Measurements from ENCODE around the gene FUT1. TPM values are rescaled to one million over a fixed set of nuclear protein-coding genes. Genes with fewer than 3 reads are reported as not detected.

The FUT1 gene
- total and polyA plus RNA-seq, 9 of the 15 experiments (the other 6 are each of a cell fraction or from before 2014, with no cell fraction given) = 2.3 to 18.5 (median 8.8) TPM

DNA sequence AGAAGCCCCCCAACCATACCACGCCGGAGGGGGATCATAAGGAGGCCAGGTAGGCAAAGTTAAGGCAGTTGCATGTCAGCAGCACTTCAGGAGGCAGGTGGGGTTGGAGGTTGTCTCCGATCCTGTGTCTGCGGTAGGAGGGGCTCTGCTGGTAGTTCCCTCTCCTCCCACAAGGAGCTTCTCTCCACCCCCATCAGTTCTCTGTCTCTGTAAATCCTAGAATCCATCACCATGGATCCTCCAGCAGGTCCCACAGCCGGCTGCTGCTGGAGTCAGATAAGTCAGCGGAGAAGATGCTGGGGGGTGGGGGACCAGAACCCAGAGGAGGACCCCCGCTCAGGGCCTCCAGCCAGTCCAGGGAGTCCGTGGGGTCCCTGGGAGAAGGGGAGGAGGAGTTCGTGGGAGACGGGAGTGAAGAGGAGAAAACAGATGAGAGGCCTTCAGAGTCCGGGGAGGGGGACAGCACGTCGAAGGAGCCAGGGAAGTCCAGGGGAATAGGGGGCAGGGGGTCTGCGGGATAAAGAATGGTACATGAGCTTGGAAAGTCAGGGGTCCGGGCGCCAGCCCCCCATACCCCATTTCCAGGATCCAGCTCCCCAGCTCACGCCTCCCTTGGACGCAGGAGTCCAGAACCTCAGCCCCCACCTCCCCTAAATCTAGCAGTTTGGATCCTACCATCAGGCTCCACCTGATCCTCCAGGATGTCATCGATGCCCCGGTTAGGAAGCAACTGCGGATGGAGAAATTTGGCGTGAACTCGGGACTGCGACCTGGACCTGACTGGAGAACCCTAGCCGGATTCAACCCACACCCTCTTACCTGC is 39.2 kb downstream of the FUT1 start (continued):
- TF ChIP-seq, protein P1, sequence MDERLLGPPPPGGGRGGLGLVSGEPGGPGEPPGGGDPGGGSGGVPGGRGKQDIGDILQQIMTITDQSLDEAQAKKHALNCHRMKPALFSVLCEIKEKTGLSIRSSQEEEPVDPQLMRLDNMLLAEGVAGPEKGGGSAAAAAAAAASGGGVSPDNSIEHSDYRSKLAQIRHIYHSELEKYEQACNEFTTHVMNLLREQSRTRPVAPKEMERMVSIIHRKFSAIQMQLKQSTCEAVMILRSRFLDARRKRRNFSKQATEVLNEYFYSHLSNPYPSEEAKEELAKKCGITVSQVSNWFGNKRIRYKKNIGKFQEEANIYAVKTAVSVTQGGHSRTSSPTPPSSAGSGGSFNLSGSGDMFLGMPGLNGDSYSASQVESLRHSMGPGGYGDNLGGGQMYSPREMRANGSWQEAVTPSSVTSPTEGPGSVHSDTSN (CRISPR knock-in tag; IDR thresholded peaks at IDR 0.05; ENCODE audit: low read depth) = no peak
- TF ChIP-seq, protein P1 (tag; conservative IDR thresholded peaks at IDR 0.05; ENCODE audit: low read depth) = no peak
- TF ChIP-seq TBP (optimal IDR thresholded peaks at IDR 0.05; ENCODE audit: low read depth, low read length) = no peak
- TF ChIP-seq, protein P2, sequence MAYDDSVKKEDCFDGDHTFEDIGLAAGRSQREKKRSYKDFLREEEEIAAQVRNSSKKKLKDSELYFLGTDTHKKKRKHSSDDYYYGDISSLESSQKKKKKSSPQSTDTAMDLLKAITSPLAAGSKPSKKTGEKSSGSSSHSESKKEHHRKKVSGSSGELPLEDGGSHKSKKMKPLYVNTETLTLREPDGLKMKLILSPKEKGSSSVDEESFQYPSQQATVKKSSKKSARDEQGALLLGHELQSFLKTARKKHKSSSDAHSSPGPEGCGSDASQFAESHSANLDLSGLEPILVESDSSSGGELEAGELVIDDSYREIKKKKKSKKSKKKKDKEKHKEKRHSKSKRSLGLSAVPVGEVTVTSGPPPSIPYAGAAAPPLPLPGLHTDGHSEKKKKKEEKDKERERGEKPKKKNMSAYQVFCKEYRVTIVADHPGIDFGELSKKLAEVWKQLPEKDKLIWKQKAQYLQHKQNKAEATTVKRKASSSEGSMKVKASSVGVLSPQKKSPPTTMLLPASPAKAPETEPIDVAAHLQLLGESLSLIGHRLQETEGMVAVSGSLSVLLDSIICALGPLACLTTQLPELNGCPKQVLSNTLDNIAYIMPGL (CRISPR knock-in tag; IDR thresholded peaks at IDR 0.05) = 0 out of 2 replicates have a peak, but pooled peaks have one; percentile 61
- TF ChIP-seq ZNF707 (CRISPR knock-in tag; conservative IDR thresholded peaks at IDR 0.05) = no peak
- TF ChIP-seq NFYB (IDR thresholded peaks at IDR 0.05; ENCODE audit: extremely low read depth, insufficient read length) = no peak
- TF ChIP-seq ZNF316 (IDR thresholded peaks at IDR 0.05) = no peak
- 0 out of 2 replicates have a peak, but pooled peaks have one; percentile 6 for TF ChIP-seq MXI1 (IDR thresholded peaks at IDR 0.05; ENCODE audit: low read depth, low read length)
- TF ChIP-seq KDM1A (IDR thresholded peaks at IDR 0.05) = 0 out of 4 replicates have a peak, but pooled peaks of 1 of the 2 experiments have one; percentile 13
- no peak for TF ChIP-seq MTA3 (IDR thresholded peaks at IDR 0.05; ENCODE audit: borderline replicate concordance)
- TF ChIP-seq ZNF140 (CRISPR knock-in tag; IDR thresholded peaks at IDR 0.05) = no peak
- TF ChIP-seq MAFK (IDR thresholded peaks at IDR 0.05; ENCODE audit: low read length) = no peak
- TF ChIP-seq ZBTB7A (IDR thresholded peaks at IDR 0.05; ENCODE audit: borderline replicate concordance, control insufficient read depth, low read depth, low read length) = peak; percentile 19; the same call in 1 of the 2 replicates
- TF ChIP-seq, protein P3, sequence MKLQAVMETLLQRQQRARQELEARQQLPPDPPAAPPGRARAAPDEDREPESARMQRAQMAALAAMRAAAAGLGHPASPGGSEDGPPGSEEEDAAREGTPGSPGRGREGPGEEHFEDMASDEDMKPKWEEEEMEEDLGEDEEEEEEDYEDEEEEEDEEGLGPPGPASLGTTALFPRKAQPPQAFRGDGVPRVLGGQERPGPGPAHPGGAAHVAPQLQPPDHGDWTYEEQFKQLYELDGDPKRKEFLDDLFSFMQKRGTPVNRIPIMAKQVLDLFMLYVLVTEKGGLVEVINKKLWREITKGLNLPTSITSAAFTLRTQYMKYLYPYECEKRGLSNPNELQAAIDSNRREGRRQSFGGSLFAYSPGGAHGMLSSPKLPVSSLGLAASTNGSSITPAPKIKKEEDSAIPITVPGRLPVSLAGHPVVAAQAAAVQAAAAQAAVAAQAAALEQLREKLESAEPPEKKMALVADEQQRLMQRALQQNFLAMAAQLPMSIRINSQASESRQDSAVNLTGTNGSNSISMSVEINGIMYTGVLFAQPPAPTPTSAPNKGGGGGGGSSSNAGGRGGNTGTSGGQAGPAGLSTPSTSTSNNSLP (IDR thresholded peaks at IDR 0.05; ENCODE audit: borderline replicate concordance, low read depth, low read length) = no peak
- no peak for TF ChIP-seq PCBP2 (IDR thresholded peaks at IDR 0.05; ENCODE audit: low read depth, low read length, poor library complexity, severe bottlenecking)
- peak; percentile 24; the same call in 1 of the 2 replicates for TF ChIP-seq CBFA2T3 (IDR thresholded peaks at IDR 0.05)
- TF ChIP-seq ZNF280B (CRISPR knock-in tag; IDR thresholded peaks at IDR 0.05) = no peak
- no peak for TF ChIP-seq ZNF239 (CRISPR knock-in tag; IDR thresholded peaks at IDR 0.05)
- no peak for TF ChIP-seq MCM2 (IDR thresholded peaks at IDR 0.05; ENCODE audit: low read depth)

All from K562 (cell line).